Bronchial epithelial cell (primary cell): Measurements from ENCODE around the gene FAR2. TPM values are rescaled to one million over a fixed set of nuclear protein-coding genes. Genes with fewer than 3 reads are reported as not detected.
A peak's percentile ranks its signal among the peaks of the same experiment; 100 is the strongest.

Source experiments
- DNase-seq: peaks from one replicate; pipeline ENCODE4 v3.0.0-alpha.2; 2010; ENCODE audit warnings: low read depth
- FAIRE-seq: peaks from 2 replicates; lab custom pipeline; 2011; peaks lifted over from hg19 to GRCh38; lab: Jason Lieb, UNC
- H3K27me3 ChIP-seq: 2 replicates; pipeline ENCODE4 v1.5.1; 2011; ENCODE audit warnings: low read length; ENCODE audit not compliant: control insufficient read depth, insufficient read depth
- H3K36me3 ChIP-seq: 2 replicates; pipeline ENCODE4 v1.5.1; 2011; ENCODE audit warnings: low read length; ENCODE audit not compliant: control insufficient read depth, insufficient read depth
- H3K4me3 ChIP-seq: 2 replicates; pipeline ENCODE4 v1.5.1; 2011; ENCODE audit warnings: mild to moderate bottlenecking, low read depth, low read length, control low read depth
- total RNA-seq: library from RNA; depleted of rRNA; stranded (reverse); fragments of >200 nt; gene quantifications from 2 replicates; pipeline ENCODE4 v1.2.1, GENCODE V29; 2014
- TF ChIP-seq, protein P1 (sequence below): IDR thresholded peaks from 2 replicates; pipeline ENCODE4 v1.5.1; 2011; ENCODE audit warnings: mild to moderate bottlenecking, moderate library complexity, low read length, control low read depth, inconsistent platforms; ENCODE audit not compliant: insufficient read depth, severe bottlenecking

The FAR2 gene
- total RNA-seq, 1 donor from 2014 or later: 2.4 TPM

- no peaks in the 10 kb centered on the region for H3K27me3 ChIP-seq
- FAIRE-seq: no peak
Measured at GRCh38 chr12:29145372-29146170, 3.5 kb upstream of the FAR2 start.

GRCh38 chr12:29146196-29146595 is 2.9 kb upstream of the FAR2 start:
- FAIRE-seq (no peak), DNase-seq (no peak)
- TF ChIP-seq, protein P1, sequence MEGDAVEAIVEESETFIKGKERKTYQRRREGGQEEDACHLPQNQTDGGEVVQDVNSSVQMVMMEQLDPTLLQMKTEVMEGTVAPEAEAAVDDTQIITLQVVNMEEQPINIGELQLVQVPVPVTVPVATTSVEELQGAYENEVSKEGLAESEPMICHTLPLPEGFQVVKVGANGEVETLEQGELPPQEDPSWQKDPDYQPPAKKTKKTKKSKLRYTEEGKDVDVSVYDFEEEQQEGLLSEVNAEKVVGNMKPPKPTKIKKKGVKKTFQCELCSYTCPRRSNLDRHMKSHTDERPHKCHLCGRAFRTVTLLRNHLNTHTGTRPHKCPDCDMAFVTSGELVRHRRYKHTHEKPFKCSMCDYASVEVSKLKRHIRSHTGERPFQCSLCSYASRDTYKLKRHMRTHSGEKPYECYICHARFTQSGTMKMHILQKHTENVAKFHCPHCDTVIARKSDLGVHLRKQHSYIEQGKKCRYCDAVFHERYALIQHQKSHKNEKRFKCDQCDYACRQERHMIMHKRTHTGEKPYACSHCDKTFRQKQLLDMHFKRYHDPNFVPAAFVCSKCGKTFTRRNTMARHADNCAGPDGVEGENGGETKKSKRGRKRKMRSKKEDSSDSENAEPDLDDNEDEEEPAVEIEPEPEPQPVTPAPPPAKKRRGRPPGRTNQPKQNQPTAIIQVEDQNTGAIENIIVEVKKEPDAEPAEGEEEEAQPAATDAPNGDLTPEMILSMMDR: no peak

More at GRCh38 chr12:29145372-29146170, 3.5 kb upstream of the FAR2 start:
- TF ChIP-seq, protein P1: no peak
- no peak for DNase-seq
- Histone ChIP-seq H3K4me3 (no peak overlapping the region), H3K36me3 (no peaks in the 10 kb centered on the region)

DNA sequence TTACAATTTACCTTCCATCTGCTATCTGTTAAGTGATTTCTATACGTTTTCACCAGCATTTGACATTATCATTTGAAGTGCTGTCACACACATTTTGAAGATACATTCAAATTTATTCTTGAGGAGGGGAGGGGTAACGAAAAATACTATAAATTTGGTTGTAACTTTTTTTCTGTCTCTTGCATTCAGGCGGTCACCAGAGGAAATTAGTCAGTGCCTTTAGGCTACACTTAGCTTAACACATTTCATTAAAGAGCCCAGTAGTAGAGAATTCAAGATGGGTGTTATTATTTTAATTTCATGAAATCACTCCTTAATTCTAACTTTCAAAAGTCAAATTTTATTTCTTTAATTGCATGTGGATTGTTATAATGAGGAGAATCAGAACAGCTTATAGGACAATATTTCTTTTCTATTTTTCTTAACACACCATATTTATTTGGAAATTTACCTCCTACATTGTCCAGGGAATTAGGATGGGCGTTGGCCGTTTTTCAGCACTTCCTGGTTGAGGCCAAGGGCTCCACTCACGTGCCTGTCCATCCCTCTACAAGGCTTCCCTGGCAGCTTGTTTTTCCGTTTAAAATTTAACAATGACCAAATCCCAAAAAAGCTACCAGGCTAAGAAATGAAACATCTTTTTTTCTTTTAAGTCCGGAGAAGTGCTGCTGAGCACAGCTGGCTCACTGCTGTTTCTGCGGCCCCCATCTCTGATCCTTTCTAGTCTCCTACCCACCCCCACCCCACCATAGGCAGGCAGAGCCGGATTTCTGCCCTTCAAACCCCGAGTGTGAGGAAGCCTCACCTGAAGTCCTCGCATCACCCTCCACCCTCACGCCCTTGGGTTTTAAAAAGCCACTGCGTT is 1.1 kb upstream of the FAR2 start:
- Histone ChIP-seq H3K36me3 (no peaks in the 10 kb centered on the region), H3K4me3 (peak overlapping the region; percentile 54), H3K27me3 (no peaks in the 10 kb centered on the region)
- DNase-seq: peak; percentile 42
- TF ChIP-seq, protein P1: no peak
- no peak for FAIRE-seq

More at GRCh38 chr12:29146196-29146595, 2.9 kb upstream of the FAR2 start:
- Histone ChIP-seq H3K36me3 (no peaks in the 10 kb centered on the region), H3K27me3 (no peaks in the 10 kb centered on the region), H3K4me3 (no peak overlapping the region)

DNA sequence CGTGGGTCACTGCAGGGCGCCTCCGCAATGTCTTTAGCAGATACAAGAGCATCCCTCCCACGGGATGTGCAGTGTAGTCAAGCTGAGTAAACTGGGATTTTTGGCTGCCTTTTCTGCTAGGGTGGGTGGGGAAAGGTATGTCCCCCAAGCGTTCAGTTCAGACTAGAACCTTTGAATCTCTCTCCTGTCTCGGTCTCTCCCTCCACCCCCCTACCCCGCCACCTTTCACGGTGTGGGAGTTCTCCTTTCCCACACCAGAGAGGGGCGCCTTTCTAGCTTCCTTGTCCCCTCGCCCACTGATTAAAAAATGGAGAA is 525 bp upstream of the FAR2 start:
- DNase-seq: no peak
- FAIRE-seq: no peak
- TF ChIP-seq, protein P1: no peak
- no peaks in the 10 kb centered on the region for H3K36me3 ChIP-seq
- H3K27me3 ChIP-seq: no peaks in the 10 kb centered on the region
- H3K4me3 ChIP-seq: peak overlapping the region; percentile 54

DNA sequence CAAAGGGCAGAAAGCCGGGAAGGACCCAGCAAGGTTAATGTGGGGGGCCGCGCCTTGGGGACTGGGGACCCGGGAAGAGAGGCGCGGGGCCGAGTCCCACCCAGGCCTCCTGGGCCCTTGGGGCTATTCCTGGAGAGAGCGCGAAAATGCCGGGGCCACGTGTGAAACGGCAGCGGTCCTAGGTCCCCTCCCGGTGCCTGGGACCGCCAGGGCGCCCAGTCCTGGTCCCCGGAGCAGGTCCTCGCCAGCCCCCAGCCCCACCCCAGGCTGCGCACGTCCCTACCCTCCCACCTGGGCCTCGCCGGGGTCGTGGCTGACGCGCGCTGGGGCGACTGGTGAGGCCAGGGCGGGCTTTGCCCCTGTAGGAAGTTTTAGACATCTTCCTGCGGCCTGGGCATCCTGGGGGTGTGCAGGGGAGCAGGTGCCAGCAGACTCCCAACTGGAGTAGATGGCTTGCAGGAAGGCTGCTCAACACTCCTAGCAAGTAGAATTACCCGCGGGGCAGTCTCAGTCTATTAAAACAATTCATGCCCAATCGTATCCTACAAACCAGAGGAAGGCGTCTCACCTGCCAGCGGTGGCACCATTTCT is 708 bp downstream of the FAR2 start:
- no peak for FAIRE-seq
- H3K36me3 ChIP-seq: no peaks in the 10 kb centered on the region
- TF ChIP-seq, protein P1: no peak
- H3K4me3 ChIP-seq: peak overlapping the region; percentile 54
- H3K27me3 ChIP-seq: no peaks in the 10 kb centered on the region
- no peak for DNase-seq
